HK-2 (cell line): ENCODE data around the gene TCEA2.

Experiments used
- DNase-seq: peaks from one replicate; pipeline ENCODE4 v3.0.0-alpha.2; 2018; ENCODE audit not compliant: unreplicated experiment

The TCEA2 gene

DNA sequence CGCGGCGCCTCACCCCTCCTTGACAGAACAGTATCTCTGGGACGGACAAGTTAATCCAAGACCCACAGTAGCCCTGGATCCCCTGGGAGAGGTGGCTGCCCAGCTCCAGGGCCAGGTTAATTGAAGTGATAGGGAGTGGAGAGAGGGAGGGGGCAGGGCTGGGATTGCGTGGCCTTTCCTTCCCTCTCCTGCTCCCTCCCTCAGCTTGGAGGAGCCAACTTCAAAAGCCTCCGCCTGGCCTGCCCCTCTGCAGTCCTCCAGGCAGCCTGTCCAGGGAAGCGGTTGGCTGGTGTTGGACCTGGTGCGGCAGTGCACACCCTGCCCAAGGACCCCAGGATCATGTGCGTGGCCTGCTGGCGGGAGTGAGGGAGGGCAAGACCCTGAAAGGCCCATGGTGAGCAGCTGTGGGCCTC, 27.1 kb upstream of the TCEA2 start, which contains the start of gene C20orf204:
C20orf204 (plus strand) TSS at position 250 of the 413 bp plus-strand sequence; CDS start at position 392, 142 bp downstream.
- no peak for DNase-seq

DNA sequence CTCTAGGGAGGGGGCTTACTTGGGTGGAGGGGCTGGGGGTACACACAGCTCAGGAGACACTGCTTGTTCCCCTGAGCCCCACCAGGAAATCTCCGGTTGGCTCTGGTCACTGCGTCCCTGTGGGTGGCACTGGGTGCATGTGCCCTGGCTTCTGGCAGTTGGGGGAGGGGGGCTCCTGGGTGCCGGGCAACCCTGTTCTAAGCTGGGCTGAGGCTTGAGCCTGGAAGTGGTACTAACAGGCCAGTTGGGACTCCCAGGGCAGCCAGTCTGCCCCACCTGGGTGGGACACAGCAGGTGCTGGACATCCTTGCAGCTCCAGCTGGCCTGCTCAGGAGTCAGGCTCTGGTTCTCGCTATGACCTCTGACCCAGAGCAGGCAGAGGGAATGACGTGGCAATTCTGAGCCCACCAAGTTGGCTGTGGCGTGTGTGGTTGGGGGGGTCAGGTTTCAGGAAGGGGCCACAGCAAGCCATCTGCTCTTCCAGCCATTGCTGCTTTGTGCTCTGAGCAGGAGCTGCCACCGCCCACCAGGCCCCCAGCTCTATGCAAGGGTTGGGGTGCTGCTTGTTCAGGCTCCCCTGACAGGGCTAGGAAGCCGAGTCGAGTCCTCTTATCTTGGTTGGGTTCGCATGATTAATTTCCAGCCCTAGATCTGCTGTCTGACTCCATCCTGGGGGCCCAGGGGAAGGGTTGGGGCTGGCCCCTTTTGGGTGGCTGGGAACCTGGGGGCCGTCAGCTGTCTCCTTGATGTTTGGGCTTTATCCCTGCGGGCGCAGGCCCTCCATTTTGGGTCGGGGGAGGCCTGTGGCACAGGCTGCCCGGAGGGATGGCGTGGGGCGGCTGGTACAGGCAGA, 26.4 kb upstream of the TCEA2 start:
- no peak for DNase-seq

DNA sequence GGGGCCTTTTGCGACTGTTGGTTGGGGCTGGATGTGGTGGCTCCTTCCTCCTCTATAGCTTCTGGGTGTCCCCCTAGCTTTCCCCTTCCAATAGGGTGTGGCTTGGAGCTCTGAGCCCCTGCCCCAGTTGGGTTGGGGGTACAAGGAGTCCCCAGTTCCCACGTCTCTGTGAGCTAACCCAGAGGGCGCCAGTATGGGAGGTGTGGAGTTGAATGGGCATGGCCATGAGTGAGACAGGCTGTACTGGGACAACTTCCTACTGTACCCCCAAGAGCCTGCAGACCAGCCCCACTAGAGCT, 25.9 kb upstream of the TCEA2 start:
- no peak for DNase-seq

DNA sequence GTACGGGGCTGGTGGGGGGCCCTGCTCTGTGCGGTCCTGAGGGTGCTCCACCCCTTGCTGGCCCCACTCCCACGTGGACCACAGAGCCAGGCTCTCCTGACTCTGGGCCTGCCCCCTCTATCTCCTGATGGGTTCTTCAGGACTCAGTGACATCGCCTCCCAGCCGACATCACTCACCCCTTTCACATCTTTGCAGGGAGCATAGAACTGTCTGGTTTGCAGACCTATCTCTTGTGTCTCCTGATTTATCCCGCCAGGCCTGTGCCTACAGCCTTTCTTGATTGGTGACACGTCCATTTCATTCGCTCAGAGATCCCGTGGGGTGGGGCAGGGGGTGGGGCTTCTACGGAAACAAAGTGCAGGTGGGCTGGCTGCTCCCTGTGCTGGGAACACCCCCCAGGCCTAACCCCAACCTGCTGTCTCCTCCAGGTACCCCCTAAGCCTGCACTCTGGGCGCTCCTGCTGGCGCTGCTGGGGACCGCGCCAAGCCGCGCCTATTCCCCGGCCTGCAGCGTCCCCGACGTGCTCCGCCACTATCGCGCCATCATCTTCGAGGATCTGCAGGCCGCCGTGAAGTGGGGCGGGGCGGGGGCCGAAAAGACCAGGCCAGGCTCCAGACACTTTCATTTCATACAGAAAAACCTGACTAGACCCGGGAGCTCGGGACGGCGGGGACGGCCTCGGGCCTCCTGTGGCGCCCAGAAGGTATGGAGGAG, 25.3 kb upstream of the TCEA2 start:
- no peak for DNase-seq

DNA sequence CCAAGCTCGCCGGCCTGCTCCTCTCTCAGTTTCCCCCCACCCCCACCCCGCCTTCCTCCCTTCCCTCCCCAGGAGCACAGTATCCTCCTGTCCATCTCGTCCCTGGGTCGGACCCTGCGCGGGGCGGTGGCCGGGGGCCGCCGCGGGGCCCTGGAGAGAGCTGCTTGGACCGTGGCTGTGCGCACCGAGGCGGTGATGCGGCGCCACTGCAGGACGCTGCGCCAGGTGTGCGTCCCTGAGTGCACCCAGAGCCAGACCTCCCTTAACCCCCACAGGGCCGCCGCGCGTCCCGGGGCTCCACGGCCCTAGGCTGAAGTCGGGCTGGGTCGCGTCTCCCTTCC, 24.8 kb upstream of the TCEA2 start:
- no peak for DNase-seq

DNA sequence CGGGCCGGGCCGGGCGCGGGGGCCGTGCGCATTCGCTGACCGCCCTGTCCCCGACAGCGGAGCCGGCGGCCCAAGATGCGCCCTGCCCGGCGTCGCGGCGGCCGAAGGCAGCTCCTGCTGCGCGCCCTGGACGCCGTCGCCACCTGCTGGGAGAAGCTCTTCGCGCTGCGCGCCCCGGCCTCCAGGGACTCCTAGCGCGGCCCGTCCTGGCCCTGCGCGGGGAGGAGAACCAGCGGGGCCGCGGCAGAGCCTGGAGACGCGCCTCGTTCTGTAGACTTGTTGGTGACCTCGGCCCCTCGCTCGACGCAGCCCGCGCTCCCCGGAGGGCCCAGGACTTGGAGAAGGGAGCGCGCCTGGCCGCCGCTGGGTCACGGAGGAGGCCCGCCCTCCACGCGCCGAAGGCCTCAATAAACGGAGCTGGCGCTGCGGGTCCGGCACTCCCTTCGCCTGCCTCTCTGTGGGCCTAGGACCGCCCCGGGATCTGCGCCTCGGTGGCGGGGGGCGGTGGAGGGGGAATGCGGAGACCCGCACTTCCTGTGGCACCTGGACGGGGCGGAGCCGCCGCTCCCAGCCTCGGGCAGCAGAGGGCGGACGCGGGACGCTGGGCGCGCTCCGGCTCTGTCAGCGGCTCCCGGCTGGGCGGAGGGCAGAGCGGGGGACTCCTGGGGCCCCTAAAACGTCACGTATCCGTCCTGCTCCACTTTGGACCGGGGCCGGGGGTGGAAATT, 24.3 kb upstream of the TCEA2 start:
- DNase-seq, result peak; percentile 93

DNA sequence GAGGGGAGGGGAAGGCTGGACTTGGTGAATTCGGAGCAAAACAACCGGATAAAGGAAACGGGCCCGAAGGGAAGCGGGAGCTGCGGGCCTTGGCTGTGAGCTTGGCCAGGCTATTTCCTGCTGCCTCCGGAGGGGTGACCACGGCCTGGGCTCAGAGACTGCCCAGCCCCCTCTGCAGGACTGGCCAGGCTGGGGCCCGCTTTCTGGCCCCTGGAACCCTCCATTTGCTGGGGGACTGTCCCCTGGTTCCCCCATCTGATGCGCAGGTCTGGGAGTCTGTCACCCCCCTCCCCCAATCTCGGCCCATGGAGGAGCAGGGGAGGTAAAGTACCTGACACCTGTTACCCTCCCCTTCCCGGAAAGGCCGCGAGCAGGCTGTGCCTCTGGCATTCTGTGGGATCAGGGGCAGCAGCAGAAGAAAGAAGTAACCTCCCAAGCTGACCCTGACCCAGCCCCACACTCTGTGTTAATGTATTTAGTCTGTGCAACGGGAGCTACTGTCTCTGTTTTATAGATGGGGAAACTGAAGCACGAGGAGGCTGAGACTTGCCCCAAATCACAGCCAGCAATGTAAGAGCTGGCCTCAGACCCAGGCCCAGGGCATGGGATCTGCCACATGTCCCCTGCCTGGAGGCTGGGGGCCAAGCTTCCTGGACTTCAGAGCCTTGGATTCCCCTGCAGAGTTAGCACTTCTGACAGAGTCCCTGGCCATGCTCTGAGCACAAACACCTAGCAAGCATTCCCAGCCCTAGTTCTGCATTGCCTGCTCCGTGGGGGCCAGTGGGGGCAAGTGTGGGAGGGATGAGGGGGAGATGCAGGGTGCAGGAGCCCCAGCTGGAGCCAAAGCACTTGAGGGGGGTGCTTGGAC, 23.5 kb upstream of the TCEA2 start:
- DNase-seq, result no peak

DNA sequence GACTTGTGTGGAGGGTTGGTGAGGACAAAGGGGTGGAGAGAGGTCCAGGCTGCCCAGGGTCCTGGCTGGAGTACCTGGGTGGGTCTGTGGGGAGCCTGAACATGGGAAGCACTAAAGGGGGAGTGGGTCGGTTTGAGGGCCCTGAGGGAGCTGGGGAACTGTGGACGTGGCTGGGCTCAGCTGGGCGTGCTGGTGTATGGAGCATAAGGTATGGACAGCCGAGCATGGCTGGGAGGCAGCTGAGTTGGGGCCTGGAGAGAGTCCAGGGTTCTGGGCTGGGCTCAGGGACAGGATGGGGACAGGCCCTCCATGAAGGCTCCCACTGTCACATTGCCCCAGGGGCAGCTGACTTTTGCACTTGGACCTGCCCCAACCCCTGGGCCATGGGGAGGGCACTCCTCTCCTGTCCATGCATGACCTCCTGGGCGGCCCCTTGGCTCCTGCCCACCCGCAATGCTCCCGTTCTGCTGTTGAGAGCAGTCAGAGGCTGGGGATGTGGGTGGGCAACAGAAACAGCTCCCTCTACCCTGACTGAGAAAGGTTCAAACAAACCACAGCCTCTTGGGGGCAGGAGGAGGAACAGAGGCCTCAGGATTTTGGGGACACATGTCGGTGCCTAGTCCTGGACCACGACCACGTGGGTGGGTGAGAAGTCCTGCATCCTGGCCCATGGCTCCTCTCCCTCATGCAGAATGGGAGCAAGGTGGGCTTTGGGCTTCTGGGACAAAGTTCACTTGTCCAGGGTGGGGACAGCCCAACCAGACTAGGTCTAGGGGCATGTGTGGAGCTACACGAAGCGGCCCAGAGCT, 22.6 kb upstream of the TCEA2 start:
- no peak for DNase-seq

DNA sequence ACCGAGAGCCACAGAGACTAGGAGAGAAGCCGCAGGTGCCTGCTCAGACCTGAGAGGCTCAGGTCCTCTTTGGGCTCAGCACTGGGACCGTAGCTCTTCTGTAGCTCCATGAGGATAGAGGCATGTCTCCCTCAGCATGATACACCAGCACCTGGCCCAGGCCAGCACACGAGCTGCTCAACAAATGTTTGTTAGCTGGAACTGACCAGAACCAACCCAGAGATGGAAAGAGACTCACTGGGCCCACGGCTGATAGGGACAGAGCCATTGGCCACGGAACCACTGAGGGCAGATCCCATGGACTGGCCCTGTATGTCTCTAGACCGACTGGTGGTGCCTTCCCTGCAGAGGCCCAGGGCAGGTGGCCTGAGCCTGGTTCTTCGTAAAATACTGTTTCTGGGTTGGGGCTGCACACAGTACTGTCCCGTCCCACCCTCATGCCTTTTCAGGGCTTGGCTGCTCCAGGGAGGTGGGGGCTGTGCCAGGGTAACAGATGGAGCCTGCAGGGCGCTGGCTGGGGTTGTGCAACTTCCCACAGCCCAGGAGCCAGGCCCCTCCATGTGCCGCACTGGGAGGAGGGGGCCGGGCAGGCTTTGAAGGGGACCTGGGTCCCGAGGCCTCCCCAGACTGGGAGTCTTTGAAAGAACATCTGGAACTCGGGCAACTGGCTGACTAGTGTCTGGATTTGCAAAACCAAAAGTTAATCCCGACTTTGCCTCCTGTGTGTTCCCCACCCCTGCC, 21.8 kb upstream of the TCEA2 start:
- DNase-seq, result no peak

DNA sequence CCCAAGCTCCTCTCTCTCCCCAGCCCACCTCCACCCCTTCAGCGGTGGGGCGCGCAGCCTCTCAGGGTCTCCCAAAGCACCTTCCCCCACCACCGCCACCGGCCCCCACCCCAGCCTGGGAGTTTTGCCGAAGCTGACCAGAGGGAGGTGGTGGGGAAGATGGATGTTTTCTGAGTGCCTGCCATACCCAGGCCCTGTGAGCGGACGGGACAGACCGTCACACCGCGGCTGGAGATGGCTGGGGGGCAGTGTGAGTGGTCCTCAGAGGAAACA, 21.3 kb upstream of the TCEA2 start:
- no peak for DNase-seq

DNA sequence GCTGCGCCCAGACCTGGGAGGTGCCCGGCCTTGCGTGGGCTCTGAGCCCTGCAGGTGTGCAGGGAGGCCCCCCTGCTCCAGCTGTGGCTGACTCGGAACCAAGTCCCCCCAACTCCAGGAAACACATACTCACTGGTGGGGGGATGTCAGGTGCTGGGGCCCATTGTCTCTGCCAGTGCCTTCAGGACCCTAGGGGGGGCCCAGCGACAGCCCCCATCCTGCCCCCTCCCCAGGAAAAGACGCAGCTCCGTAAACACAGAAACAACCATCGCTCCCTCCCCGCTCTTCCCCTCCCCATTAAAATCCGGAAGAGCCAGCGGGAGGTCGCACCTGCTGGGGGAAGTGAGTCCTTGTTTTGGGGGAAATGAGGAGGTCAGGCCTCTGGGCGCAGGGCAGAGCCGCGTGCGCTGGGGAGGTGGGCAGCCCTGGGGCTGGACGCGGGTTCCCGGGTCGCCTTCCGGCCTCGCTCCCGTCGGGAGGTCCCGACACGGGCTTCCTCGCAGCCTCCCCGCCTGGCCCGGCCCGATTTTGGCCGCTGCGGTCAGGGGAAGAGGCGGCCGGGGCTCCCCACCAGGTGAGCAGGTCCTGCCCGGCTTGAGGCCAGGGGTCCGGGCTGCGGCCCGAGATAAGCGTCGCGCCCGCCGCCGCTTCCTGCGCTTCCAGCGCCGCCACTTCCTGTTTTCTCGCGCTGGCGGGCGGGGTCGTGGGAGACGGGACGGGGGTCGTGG, 20.8 kb upstream of the TCEA2 start:
- DNase-seq, result no peak

DNA sequence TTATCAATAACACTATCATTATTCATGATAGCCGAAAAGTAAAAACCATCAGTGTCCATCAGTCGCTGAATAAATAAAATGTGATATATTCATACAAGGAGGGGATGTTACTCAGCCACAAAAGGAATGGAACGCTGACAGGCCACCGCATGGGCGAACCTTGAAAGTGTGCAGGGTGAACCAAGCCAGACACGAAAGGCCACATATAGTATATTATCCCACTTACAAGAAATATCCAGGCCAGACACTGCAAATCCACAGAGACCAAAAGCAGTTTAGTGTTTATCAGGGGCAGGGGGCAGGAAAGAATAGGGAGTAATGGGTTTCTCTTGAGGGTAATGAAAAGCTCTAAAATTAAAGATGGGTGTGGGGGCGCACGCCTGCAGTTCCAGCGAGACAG, 19.2 kb upstream of the TCEA2 start:
- DNase-seq, result no peak

DNA sequence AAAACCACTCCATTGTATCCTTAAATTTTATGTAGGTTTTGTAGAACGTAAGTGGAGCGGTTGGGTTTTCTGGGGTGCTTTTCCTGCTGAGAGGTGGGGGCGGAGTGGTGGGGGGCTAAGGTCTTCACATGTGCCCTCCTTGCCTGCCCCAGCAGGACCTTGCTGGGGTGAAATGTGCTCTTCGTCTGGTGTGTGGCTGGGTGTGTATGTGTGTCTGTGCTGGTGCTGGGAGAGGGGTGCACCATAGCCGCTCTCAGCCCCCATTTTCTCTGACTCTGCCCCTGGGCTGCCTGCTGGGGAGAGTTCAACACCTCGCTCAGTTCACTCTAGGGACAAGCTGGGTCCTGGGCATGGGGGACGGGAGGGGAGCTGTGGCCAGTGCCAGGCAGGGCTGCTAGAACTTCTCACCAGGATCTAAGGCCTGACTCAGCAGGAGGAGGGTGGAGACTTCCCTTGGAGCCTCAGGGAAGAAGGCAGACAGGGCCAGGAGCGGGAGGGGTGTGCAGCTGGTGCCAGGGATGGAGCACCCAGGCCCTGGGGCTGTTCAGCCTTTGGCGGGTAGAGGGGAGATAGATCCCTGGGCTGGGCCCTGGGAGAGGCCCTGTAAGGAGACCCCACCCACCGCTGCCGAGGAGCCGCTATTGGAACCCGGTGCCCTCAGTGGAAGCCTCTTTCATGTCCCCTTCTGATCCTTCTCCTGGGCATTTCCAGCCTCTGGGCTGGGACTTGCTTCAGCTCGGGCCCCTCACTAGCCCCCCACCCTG, 18.3 kb upstream of the TCEA2 start:
- DNase-seq, result peak; percentile 68

DNA sequence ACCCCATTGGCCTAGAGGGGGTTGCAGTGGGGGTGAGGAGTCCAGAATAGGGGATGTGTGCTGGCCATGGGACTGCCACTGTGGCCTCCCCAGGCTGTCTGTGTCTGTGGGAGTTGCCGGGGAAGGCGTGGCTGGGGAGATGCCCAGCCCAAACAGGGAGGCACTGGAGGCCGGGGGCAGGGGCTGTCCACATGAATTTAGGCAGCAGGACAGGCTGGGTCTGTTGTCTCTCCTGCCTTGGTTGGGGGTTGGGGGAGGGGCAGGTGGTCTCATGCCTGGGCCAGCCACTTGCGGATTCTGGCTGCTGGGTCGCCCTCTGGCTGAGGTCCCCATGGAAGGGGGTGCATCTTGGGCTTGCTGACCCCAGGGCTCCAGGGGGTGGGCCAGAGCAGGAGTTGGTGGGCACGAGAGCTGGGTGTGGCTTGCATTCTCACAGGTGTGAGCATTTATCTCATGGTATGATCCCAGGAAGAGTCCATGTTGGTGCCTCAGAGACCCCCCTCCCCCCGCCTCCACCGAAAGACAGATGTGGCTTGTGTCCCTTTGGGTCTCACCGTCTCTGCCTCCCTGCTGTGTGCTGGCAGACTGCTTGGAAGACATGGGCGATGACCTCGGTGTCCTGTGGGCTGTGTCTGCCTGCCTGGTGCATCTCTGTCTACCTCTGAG, 17.5 kb upstream of the TCEA2 start:
- DNase-seq, result no peak

DNA sequence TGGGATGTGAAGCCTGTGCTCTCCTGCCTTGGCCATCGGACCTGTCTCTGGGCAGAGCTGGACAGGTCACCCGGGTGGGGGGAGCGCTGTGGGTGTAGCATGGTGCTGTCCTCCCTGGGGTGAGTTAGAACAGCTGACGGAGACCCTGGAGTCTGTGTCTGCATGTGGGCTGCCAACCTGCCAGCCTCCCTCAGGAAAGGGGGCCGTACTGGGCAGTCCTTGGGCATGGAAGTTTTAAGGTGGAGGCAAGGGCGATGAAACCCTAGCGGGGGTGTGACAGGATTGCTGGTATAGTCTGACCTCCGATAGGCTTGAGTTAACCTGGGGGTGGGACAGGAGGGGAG, 16.0 kb upstream of the TCEA2 start:
- DNase-seq, result no peak

DNA sequence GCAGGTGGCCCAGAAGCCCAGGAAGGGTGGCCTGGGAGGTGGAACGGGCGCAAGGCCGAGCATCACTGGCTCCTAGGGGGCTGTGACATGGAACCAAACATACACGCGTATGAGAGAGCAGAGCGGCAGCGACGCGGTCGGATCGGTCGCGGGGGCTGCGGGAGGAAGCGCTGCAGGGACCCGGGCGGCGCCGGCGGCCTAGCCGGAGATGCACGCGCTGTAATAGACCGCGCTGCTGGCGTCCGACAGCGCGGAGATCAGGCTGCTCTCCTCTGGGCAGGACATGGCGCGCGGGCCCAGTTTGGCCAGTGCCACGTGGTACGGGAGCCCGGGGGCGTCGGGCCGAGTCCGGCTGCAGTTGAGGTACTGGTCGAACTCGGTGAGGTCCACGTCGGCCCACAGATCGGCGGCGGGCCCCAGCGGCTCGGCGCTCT, 15.0 kb upstream of the TCEA2 start:
- no peak for DNase-seq

DNA sequence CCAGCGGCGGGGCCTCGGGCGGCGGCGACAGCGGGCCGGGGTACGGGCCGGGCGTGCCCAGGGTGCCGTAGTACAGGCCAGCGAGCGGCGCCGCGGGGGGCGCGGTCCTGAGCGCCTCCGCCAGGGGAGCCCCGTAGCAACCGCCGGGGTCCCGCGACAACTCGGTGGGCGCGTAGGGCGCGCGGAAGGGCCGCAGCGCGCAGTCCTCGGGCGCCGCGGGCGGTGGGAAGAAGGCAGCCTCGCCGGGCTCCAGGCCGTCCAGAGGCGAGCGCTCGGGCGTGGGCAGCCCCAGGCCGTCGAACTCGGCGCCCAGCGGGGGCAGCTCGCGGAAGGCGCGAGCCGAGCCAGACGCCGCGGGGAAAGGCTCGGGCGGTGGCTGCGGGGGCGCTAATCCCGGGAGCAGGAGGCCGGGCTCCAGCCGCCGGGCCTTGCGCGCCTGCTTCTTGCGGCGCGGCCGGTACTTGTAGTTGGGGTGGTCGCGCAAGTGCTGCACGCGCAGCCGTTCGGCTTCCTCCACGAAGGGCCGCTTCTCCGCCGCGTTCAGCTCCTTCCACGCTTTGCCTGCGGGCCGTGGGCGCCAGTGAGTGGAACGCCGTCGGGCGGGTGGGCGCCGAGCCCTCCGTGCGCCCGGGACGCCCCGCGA, 14.5 kb upstream of the TCEA2 start:
- DNase-seq, result no peak
